HepG2 (cell line): Measurements from ENCODE around the gene NDUFB10. TPM values are rescaled to one million over a fixed set of nuclear protein-coding genes. Genes with fewer than 3 reads are reported as not detected.

ENCODE experiments used
- CBFB ChIP-seq: sonication (generic); formaldehyde crosslinking; IDR thresholded peaks from 2 replicates; pipeline ENCODE4 v1.4.0; 2020; ENCODE audit warnings: missing genetic modification reagents
- KDM6A ChIP-seq: IDR thresholded peaks from 2 replicates; pipeline ENCODE4 v1.6.1; 2016; ENCODE audit warnings: low read depth
- MAFK ChIP-seq, 2 experiments: IDR thresholded peaks in 1 of 2; conservative IDR thresholded peaks in 1 of 2; 2 replicates each; pipeline ENCODE4 v1.6.1; 2011; ENCODE audit warnings: improper control_type of control experiment in 2 of 2, low read length in 2 of 2
- MED8 ChIP-seq: sonication (generic); formaldehyde crosslinking; IDR thresholded peaks from 2 replicates; pipeline ENCODE4 v1.8.1; 2023; ENCODE audit warnings: mild to moderate bottlenecking, missing genetic modification reagents; ENCODE audit not compliant: insufficient replicate concordance
- RELA ChIP-seq: sonication (generic); formaldehyde crosslinking; IDR thresholded peaks from 2 replicates; pipeline ENCODE4 v1.4.0; 2020; ENCODE audit warnings: missing genetic modification reagents
- SOX5 ChIP-seq: IDR thresholded peaks from 2 replicates; pipeline ENCODE4 v1.6.1; 2016; ENCODE audit warnings: borderline replicate concordance
- TAF1 ChIP-seq: sonication (generic); formaldehyde crosslinking; IDR thresholded peaks from 2 replicates; pipeline ENCODE4 v1.4.0; 2020; ENCODE audit warnings: missing genetic modification reagents
- TFE3 ChIP-seq: IDR thresholded peaks from 2 replicates; pipeline ENCODE4 v1.6.1; 2016
- ZNF12 ChIP-seq: sonication (generic); formaldehyde crosslinking; IDR thresholded peaks from 2 replicates; pipeline ENCODE4 v1.5.0; 2020; ENCODE audit warnings: missing genetic modification reagents
- ZNF343 ChIP-seq: sonication (generic); formaldehyde crosslinking; IDR thresholded peaks from 2 replicates; pipeline ENCODE4 v1.4.0; 2020; ENCODE audit warnings: mild to moderate bottlenecking, missing genetic modification reagents
- ZNF530 ChIP-seq: sonication (generic); formaldehyde crosslinking; IDR thresholded peaks from 2 replicates; pipeline ENCODE4 v1.5.0; 2020; ENCODE audit warnings: low read depth, mild to moderate bottlenecking, missing genetic modification reagents
- ZNF576 ChIP-seq: sonication (generic); formaldehyde crosslinking; IDR thresholded peaks from 2 replicates; pipeline ENCODE4 v1.4.0; 2020; ENCODE audit warnings: mild to moderate bottlenecking, missing genetic modification reagents
- ZNF713 ChIP-seq: sonication (generic); formaldehyde crosslinking; IDR thresholded peaks from 2 replicates; pipeline ENCODE4 v1.4.0; 2020; ENCODE audit warnings: mild to moderate bottlenecking, missing genetic modification reagents
- polyA plus RNA-seq, 8 experiments: library from polyadenylated mRNA; depleted of rRNA in 3 of 8; stranded (reverse) in 7 of 8; unstranded in 1 of 8; fragments of >200 nt; fragmentation: Illumina TruSeq in 4 of 8; extraction: Trizol in 4 of 8; gene quantifications; 2 replicates each; pipeline versions ENCODE4 v1.2.1 to v1.2.3, GENCODE V29; 2011 to 2016; ENCODE audit warnings: low read depth in 4 of 8, missing spikeins in 1 of 8, mixed read lengths in 1 of 8; ENCODE audit not compliant: insufficient read depth in 1 of 8
- total RNA-seq, 5 experiments: library from RNA; depleted of rRNA; stranded (reverse); fragments of >200 nt; fragmentation: Illumina TruSeq; extraction: Trizol; gene quantifications; 2 replicates each; pipeline ENCODE4 v1.2.3, GENCODE V29; 2016; ENCODE audit warnings: low read depth in 1 of 5
- TF ChIP-seq, protein P1 (sequence below): sonication (generic); formaldehyde crosslinking; IDR thresholded peaks from 2 replicates; pipeline ENCODE4 v1.4.0; 2020; ENCODE audit warnings: missing genetic modification reagents, borderline replicate concordance
- TF ChIP-seq, protein P2 (sequence below): sonication (generic); formaldehyde crosslinking; IDR thresholded peaks from 2 replicates; pipeline ENCODE4 v1.8.1; 2023; ENCODE audit warnings: mild to moderate bottlenecking, missing genetic modification reagents
- TF ChIP-seq, protein P3 (sequence below): sonication (generic); formaldehyde crosslinking; IDR thresholded peaks from 2 replicates; pipeline ENCODE4 v1.4.0; 2020; ENCODE audit warnings: missing genetic modification reagents, low read depth, mild to moderate bottlenecking, borderline replicate concordance
- TF ChIP-seq, protein P4 (sequence below): sonication (generic); formaldehyde crosslinking; IDR thresholded peaks from 2 replicates; pipeline ENCODE4 v1.5.0; 2020; ENCODE audit warnings: mild to moderate bottlenecking, low read depth, missing genetic modification reagents, borderline replicate concordance

The NDUFB10 gene
- total and polyA plus RNA-seq, 2 of the 13 experiments (the other 11 are each of a cell fraction or from before 2014, with no cell fraction given): 68.6 to 157 TPM

DNA sequence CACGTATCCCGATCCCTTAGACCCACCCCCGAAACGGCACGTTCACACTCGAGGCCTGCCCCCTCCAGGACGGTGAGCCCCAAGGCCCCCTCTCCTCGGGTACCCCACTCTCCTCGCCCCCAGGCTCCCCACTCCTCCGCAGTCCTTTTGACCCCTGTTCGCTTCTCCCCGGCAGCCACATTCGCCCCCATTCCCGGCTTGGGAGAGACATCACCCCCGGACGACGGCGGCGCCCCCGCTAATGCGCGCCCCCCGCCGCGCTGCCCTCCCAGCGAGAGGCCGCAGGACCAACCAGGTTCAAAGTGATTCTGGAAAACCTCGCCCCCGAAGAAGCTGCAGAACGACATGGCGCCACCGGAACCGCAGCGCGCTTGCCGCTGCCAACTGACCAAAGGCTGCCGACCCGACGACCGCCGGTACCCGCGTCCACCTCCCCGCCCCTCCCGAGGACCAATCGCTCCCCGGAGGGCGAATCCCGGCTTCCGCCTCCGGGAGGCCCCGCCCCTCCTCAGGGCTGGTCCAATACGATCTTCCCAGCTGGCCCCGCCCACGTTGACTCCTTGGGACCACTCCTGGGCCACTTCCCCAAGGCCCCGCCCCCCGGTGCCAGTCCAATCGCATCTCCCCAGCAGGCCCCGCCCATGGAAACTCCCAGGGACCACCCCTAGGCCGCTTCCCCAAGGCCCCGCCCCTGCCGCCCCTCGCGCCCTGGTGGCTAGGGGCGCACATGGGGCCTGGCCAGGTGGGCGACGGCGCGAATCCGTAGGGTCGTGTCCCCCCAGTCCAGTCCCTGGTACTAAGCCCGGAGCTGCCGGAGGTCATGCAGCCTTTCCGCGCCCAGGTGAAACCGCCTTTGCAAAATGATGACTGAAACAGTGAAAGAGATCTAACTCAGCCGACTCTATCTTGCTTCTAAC is 16.3 kb upstream of the NDUFB10 start, which contains the start of gene MSRB1 (continued):
- TF ChIP-seq, protein P1, sequence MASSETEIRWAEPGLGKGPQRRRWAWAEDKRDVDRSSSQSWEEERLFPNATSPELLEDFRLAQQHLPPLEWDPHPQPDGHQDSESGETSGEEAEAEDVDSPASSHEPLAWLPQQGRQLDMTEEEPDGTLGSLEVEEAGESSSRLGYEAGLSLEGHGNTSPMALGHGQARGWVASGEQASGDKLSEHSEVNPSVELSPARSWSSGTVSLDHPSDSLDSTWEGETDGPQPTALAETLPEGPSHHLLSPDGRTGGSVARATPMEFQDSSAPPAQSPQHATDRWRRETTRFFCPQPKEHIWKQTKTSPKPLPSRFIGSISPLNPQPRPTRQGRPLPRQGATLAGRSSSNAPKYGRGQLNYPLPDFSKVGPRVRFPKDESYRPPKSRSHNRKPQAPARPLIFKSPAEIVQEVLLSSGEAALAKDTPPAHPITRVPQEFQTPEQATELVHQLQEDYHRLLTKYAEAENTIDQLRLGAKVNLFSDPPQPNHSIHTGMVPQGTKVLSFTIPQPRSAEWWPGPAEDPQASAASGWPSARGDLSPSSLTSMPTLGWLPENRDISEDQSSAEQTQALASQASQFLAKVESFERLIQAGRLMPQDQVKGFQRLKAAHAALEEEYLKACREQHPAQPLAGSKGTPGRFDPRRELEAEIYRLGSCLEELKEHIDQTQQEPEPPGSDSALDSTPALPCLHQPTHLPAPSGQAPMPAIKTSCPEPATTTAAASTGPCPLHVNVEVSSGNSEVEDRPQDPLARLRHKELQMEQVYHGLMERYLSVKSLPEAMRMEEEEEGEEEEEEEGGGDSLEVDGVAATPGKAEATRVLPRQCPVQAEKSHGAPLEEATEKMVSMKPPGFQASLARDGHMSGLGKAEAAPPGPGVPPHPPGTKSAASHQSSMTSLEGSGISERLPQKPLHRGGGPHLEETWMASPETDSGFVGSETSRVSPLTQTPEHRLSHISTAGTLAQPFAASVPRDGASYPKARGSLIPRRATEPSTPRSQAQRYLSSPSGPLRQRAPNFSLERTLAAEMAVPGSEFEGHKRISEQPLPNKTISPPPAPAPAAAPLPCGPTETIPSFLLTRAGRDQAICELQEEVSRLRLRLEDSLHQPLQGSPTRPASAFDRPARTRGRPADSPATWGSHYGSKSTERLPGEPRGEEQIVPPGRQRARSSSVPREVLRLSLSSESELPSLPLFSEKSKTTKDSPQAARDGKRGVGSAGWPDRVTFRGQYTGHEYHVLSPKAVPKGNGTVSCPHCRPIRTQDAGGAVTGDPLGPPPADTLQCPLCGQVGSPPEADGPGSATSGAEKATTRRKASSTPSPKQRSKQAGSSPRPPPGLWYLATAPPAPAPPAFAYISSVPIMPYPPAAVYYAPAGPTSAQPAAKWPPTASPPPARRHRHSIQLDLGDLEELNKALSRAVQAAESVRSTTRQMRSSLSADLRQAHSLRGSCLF (CRISPR knock-in tag): no peak
- TF ChIP-seq CBFB (0 out of 2 replicates have a peak, but pooled peaks have one; percentile 21), ZNF12 (CRISPR knock-in tag) (no peak), TFE3 (CRISPR knock-in tag) (no peak; the same call in 1 of the 2 replicates), MED8 (CRISPR knock-in tag) (peak; percentile 36), ZNF530 (CRISPR knock-in tag) (no peak), ZNF343 (peak; percentile 76), MAFK (conservative IDR thresholded peaks at IDR 0.05 in 1 of 2, IDR thresholded peaks at IDR 0.05 in 1 of 2; ENCODE audit: low read length in 2 of 2) (no peak), KDM6A (no peak), ZNF576 (CRISPR knock-in tag) (0 out of 2 replicates have a peak, but pooled peaks have one; percentile 46), RELA (no peak), ZNF713 (CRISPR knock-in tag) (no peak), TAF1 (CRISPR knock-in tag) (peak; percentile 96), SOX5 (no peak; the same call in 1 of the 2 replicates)
- TF ChIP-seq, protein P2, sequence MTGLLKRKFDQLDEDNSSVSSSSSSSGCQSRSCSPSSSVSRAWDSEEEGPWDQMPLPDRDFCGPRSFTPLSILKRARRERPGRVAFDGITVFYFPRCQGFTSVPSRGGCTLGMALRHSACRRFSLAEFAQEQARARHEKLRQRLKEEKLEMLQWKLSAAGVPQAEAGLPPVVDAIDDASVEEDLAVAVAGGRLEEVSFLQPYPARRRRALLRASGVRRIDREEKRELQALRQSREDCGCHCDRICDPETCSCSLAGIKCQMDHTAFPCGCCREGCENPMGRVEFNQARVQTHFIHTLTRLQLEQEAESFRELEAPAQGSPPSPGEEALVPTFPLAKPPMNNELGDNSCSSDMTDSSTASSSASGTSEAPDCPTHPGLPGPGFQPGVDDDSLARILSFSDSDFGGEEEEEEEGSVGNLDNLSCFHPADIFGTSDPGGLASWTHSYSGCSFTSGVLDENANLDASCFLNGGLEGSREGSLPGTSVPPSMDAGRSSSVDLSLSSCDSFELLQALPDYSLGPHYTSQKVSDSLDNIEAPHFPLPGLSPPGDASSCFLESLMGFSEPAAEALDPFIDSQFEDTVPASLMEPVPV: peak; percentile 77; the same call in 1 of the 2 replicates
- TF ChIP-seq, protein P3, sequence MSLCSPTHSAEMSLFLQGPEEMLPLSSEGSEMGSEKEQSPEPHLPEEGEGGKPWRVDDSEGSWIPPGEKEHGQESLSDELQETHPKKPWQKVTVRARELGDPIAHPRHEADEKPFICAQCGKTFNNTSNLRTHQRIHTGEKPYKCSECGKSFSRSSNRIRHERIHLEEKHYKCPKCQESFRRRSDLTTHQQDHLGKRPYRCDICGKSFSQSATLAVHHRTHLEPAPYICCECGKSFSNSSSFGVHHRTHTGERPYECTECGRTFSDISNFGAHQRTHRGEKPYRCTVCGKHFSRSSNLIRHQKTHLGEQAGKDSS (CRISPR knock-in tag): peak; percentile 79; the same call in 1 of the 2 replicates
- TF ChIP-seq, protein P4, sequence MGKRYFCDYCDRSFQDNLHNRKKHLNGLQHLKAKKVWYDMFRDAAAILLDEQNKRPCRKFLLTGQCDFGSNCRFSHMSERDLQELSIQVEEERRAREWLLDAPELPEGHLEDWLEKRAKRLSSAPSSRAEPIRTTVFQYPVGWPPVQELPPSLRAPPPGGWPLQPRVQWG (CRISPR knock-in tag): no peak
